ENCODE results near the gene SLC7A8.

- TF ChIP-seq POLR2A (IDR thresholded peaks at IDR 0.05; ENCODE audit: low read length) (no peak), GATA1 (IDR thresholded peaks at IDR 0.05; ENCODE audit: low read depth, low read length) (no peak)
Measured at GRCh38 chr14:23132970-23133369, 50.5 kb downstream of the SLC7A8 start.
